Omental fat pad (tissue), 4 donors: Measurements from ENCODE around the gene PSMC6. TPM values are rescaled to one million over a fixed set of nuclear protein-coding genes. Genes with fewer than 3 reads are reported as not detected.
"Not testable (repeated sequence)": the region's sequence is repeated elsewhere in the genome, so short reads cannot be mapped to it uniquely, and the experiment has no call there.

ENCODE experiments used
- ATAC-seq: fragments of 150-250 bp; one replicate; pipeline ENCODE4 v1.9.1; 2016; ENCODE audit warnings: mild to moderate bottlenecking, moderate library complexity; ENCODE audit not compliant: low FRiP score
- DNase-seq: peaks from one replicate; pipeline ENCODE4 v3.0.0-alpha.2; 2019; ENCODE audit warnings: low spot score
- total RNA-seq, 4 donors: library from RNA; depleted of rRNA; stranded (reverse); fragments of >200 nt; gene quantifications; one replicate each; pipeline ENCODE4 v1.1.0, GENCODE V29; 2016
- TF ChIP-seq, protein P1 (sequence below), 3 donors: fragments of 450-650 bp; IDR thresholded peaks; one replicate each; pipeline ENCODE4 v1.5.1; 2016 to 2017; ENCODE audit warnings: antibody characterized with exemption in 3 of 3, mild to moderate bottlenecking in 3 of 3, moderate library complexity in 2 of 3

Gene PSMC6
- total RNA-seq, 4 donors from 2014 or later = 67.7 to 112 (median 77.2) TPM

DNA sequence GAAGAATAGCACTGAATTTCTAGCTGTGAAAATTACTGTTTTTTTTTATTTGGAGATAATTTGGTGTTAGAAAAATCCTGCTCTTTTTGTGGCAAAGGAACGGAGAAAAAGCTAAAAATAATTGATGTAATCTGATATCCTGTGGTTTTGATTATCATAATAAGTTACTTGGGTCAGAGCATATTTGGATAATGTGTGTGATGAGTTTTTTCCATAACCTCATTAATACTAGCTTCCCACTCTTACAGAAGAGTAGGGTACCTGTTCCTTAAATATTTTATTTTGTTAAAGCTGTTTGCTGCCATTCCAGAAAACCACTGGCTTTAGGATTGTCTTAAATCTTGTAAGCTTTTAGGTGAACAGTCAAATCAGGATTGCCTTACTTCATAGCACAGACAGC, 4.7 kb downstream of the PSMC6 start:
- TF ChIP-seq, protein P1, sequence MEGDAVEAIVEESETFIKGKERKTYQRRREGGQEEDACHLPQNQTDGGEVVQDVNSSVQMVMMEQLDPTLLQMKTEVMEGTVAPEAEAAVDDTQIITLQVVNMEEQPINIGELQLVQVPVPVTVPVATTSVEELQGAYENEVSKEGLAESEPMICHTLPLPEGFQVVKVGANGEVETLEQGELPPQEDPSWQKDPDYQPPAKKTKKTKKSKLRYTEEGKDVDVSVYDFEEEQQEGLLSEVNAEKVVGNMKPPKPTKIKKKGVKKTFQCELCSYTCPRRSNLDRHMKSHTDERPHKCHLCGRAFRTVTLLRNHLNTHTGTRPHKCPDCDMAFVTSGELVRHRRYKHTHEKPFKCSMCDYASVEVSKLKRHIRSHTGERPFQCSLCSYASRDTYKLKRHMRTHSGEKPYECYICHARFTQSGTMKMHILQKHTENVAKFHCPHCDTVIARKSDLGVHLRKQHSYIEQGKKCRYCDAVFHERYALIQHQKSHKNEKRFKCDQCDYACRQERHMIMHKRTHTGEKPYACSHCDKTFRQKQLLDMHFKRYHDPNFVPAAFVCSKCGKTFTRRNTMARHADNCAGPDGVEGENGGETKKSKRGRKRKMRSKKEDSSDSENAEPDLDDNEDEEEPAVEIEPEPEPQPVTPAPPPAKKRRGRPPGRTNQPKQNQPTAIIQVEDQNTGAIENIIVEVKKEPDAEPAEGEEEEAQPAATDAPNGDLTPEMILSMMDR (IDR thresholded peaks at IDR 0.05) = no peak
- DNase-seq (no peak), ATAC-seq (no peak)

DNA sequence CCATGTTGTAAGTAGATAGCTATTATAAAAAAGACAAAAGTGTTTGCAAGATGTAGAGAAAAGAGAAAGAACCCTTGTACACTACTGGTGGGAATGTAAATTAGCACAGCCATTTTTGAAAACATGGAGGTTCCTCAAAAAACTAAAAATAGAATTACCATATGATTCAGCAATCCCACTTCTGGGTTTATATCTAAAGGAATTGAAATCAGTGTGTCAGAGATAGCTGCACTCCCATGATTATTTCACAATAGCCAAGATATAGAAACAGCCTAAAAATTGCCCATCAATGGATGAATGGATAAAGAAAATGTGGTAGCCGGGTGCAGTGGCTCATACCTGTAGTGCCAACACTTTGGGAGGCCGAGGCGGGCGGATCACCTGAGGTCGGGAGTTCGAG, 9.2 kb downstream of the PSMC6 start:
- DNase-seq (no peak), ATAC-seq (no peak)
- TF ChIP-seq, protein P1 (IDR thresholded peaks at IDR 0.05) = no peak

DNA sequence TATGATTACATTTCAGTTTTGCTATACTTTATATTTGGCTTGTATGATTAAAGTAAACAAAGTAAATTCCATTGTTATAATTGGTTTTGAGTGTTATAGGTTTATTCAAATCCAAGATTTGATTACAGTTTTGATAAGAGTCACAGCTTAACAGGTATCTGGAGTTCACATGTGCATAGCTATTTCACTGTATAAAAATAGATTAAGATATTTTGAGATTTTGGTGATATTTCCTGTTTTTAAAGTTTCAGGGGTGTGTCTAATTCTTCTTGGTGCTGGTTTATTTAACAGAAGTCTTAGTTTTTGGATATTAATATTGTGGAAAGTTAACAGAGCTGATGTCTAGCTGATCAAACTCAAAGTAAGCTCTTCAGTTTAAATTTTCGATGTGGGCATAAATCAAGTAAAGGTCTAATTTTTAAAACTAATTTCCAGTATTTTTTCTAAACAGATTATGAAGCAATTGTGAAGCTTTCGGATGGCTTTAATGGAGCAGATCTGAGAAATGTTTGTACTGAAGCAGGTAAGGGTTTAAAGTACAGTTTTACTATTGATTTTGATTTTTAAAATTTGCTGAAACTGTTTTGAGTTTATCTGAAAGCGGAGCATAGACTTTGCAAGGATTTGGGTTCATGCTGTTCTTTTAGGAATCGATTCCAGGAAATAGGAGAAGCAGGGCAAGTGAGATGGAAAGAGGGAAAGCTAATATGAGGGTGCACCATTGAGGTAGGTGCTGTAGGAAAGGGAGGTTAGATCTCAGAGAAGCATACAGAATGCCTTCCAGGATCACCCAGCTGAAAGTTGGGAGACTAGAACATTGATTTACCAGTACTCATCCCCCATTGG, 16.7 kb downstream of the PSMC6 start:
- TF ChIP-seq, protein P1 (IDR thresholded peaks at IDR 0.05) = no peak
- ATAC-seq (no peak), DNase-seq (no peak)

DNA sequence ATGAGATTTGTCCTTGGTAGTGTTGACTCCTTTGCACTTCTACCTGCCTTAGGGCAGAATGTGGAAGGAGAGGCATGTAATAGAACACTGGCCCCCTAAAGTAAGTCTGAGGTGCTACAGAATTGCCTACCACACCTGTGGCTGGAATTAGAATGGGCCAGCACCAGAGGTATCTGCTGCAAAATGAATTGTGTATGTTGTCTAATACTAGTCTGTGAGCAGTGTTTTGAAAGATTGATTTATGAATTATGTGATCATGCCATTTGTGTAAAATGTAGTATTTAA, 17.3 kb downstream of the PSMC6 start:
- ATAC-seq = no peak
- no peak for DNase-seq
- TF ChIP-seq, protein P1 (IDR thresholded peaks at IDR 0.05) = no peak

DNA sequence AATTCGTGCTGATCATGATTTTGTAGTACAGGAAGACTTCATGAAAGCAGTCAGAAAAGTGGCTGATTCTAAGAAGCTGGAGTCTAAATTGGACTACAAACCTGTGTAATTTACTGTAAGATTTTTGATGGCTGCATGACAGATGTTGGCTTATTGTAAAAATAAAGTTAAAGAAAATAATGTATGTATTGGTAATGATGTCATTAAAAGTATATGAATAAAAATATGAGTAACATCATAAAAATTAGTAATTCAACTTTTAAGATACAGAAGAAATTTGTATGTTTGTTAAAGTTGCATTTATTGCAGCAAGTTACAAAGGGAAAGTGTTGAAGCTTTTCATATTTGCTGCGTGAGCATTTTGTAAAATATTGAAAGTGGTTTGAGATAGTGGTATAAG, 20.5 kb downstream of the PSMC6 start:
- not testable (repeated sequence) for DNase-seq, ATAC-seq

DNA sequence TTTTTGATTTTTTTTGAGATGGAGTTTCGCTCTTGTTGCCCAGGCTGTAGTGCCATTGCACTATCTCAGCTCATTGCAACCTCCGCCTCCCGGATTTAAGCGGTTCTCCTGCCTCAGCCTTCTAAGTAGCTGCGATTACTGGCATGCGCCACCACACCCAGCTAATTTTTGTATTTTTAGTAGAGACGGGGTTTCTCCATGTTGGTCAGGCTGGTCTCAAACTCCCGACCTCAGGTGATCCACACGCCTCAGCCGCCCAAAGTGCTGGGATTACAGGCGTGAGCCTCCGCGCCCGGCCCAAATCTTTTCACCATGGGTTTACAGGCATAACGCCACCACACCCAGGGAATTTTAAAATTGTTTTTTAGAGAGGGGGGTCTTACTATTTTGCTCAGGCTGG, 22.0 kb downstream of the PSMC6 start:
- not testable (repeated sequence) for ATAC-seq, DNase-seq

DNA sequence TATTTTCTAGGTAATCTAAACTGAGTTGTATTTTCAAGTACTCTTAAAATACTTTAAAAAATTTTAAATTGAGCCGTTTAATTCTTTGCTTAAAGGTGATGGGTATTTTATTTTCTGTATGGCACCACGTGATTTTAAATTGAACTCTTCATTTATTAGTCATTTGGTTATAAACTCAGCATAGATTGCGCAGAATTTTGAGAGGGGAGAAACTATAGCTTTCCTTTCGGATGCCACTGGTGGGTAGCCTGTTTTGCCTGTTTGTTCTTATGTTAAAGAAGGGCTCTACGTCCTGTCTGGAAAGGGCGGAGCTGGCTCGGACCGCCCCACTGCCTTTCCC, 22.6 kb downstream of the PSMC6 start:
- DNase-seq (no peak), ATAC-seq (no peak)
- TF ChIP-seq, protein P1 (IDR thresholded peaks at IDR 0.05) = no peak

DNA sequence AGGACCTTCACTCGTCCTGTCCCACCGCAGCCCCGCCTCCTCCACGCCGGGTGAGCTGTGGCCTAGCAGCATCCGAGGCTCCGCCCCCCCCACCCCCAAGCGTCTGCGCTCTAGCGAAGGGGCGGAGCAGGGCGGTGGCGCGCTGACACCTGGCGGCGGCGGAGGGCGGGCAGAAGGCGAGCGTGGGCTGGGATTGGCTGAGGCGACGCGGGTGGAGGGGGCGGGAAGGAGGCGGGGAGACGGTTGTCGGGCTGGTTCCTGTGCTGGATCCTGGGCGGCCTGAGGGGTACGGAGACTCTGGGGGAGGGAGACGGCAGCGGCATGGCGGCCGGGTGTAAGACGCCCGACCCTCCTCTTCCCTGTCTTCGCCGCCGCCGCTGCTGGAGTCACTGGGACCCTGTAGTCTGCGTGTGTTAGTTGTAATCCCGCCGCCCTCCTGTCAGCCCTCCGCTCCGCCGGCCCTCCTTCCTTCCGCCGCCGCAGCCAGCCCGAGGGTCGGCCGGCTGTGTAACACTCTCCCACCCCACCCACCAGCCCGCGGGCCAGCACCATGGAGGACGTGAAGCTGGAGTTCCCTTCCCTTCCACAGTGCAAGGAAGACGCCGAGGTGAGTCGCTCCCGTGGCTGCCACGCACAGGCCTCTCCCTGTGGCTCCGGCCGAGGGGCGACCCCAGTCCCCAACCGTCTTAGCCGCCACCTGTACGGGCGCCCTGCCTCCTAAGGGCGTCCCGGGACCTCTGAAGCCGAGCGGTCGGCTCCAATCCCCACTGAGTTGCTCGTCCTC, 23.1 kb downstream of the PSMC6 start, which contains the start of gene STYX:
STYX (plus strand) TSS at position 242 of the 784 bp plus-strand sequence; CDS start at position 551, 309 bp downstream.
- ATAC-seq (peak; percentile 100), DNase-seq (peak; percentile 91)
- TF ChIP-seq, protein P1 (IDR thresholded peaks at IDR 0.05) = no peak
